22Rv1 (cell line): ENCODE data around the gene DDR1.

Experiments used
- ZFX ChIP-seq: fragments of 450-650 bp; IDR thresholded peaks from 2 replicates; pipeline ENCODE4 v1.6.1; 2017; ENCODE audit warnings: antibody characterized with exemption, borderline replicate concordance
- TF ChIP-seq, protein P1 (sequence below): fragments of 450-650 bp; IDR thresholded peaks from 2 replicates; pipeline ENCODE4 v1.5.1; 2017; ENCODE audit warnings: mild to moderate bottlenecking

- TF ChIP-seq, protein P1, sequence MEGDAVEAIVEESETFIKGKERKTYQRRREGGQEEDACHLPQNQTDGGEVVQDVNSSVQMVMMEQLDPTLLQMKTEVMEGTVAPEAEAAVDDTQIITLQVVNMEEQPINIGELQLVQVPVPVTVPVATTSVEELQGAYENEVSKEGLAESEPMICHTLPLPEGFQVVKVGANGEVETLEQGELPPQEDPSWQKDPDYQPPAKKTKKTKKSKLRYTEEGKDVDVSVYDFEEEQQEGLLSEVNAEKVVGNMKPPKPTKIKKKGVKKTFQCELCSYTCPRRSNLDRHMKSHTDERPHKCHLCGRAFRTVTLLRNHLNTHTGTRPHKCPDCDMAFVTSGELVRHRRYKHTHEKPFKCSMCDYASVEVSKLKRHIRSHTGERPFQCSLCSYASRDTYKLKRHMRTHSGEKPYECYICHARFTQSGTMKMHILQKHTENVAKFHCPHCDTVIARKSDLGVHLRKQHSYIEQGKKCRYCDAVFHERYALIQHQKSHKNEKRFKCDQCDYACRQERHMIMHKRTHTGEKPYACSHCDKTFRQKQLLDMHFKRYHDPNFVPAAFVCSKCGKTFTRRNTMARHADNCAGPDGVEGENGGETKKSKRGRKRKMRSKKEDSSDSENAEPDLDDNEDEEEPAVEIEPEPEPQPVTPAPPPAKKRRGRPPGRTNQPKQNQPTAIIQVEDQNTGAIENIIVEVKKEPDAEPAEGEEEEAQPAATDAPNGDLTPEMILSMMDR, result no peak
- TF ChIP-seq ZFX, result no peak
These were observed 30.7 kb downstream of the DDR1 start for GRCh38 chr6:30914854-30915590.
